Measurements from ENCODE around the gene IL17REL. TPM values are rescaled to one million over a fixed set of nuclear protein-coding genes. Genes with fewer than 3 reads are reported as not detected.

Gene IL17REL
- total RNA-seq, 1 experiment from 2014 or later: 0.24 TPM

GRCh38 chr22:49964136-49965090 is 48.2 kb downstream of the IL17REL start (continued):
- TF ChIP-seq ARID4B (CRISPR knock-in tag; IDR thresholded peaks at IDR 0.05; ENCODE audit: borderline replicate concordance): no peak
- TF ChIP-seq NR3C1 (CRISPR knock-in tag; conservative IDR thresholded peaks at IDR 0.05; ENCODE audit: low read depth): no peak
- TF ChIP-seq ZNF263 (CRISPR knock-in tag; IDR thresholded peaks at IDR 0.05; ENCODE audit: low read depth): no peak
- no peak for TF ChIP-seq TEAD4 (CRISPR knock-in tag; IDR thresholded peaks at IDR 0.05)
- TF ChIP-seq, protein P1, sequence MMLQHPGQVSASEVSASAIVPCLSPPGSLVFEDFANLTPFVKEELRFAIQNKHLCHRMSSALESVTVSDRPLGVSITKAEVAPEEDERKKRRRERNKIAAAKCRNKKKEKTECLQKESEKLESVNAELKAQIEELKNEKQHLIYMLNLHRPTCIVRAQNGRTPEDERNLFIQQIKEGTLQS (CRISPR knock-in tag; conservative IDR thresholded peaks at IDR 0.05): no peak
- no peak for TF ChIP-seq RORB (CRISPR knock-in tag; IDR thresholded peaks at IDR 0.05)

DNA sequence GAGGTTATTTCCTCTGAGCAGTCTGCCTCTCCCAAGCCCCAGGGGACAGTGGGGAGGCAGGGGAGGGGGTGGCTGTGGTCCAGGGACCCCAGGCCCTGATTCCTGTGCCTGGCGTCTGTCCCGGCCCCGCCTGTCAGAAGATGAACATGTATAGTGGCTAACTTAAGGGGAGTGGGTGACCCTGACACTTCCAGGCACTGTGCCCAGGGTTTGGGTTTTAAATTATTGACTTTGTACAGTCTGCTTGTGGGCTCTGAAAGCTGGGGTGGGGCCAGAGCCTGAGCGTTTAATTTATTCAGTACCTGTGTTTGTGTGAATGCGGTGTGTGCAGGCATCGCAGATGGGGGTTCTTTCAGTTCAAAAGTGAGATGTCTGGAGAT is 48.9 kb downstream of the IL17REL start:
- ChIA-PET POLR2A (interaction anchor here (0.5 kb wide), 1 partner anchor 27 kb away, joined by 5 read pairs; no protein-coding TSS in a partner anchor), CTCF (no interaction called here)
- Mint-ChIP-seq H3K36me3 (peaks cover 7% of the 10 kb centered on the region), H3K9me3 (no peaks in the 10 kb centered on the region), H3K4me1 (peaks cover 5% of the 10 kb centered on the region; the same call in 1 of the 2 replicates), H3K4me3 (no peak overlapping the region), H3K27me3 (ENCODE audit: low read depth) (no peaks in the 10 kb centered on the region; the same call in 1 of the 2 replicates), H3K27ac (no peak overlapping the region)
- ATAC-seq: no peak
- TF ChIP-seq PRRX2 (CRISPR knock-in tag; IDR thresholded peaks at IDR 0.05): no peak
- TF ChIP-seq JAZF1 (CRISPR knock-in tag; IDR thresholded peaks at IDR 0.05): no peak
- TF ChIP-seq, protein P2, sequence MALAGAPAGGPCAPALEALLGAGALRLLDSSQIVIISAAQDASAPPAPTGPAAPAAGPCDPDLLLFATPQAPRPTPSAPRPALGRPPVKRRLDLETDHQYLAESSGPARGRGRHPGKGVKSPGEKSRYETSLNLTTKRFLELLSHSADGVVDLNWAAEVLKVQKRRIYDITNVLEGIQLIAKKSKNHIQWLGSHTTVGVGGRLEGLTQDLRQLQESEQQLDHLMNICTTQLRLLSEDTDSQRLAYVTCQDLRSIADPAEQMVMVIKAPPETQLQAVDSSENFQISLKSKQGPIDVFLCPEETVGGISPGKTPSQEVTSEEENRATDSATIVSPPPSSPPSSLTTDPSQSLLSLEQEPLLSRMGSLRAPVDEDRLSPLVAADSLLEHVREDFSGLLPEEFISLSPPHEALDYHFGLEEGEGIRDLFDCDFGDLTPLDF (CRISPR knock-in tag; IDR thresholded peaks at IDR 0.05): no peak
- TF ChIP-seq ZNF396 (CRISPR knock-in tag; IDR thresholded peaks at IDR 0.05; ENCODE audit: borderline replicate concordance): no peak
- TF ChIP-seq HMGXB4 (CRISPR knock-in tag; IDR thresholded peaks at IDR 0.05): no peak
- no peak for TF ChIP-seq ARID4B (CRISPR knock-in tag; IDR thresholded peaks at IDR 0.05; ENCODE audit: borderline replicate concordance)
- no peak for DNase-seq (ENCODE audit: low spot score)

Measured in WTC11 (cell line).